Adrenal gland (tissue), 5 donors: Measurements from ENCODE around the gene SLC16A13.

Experiments
- POLR2A ChIP-seq, 2 donors: fragments of 450-650 bp; IDR thresholded peaks; one replicate each; pipeline ENCODE4 v1.6.1; 2017; ENCODE audit warnings: antibody characterized with exemption in 2 of 2, mild to moderate bottlenecking in 2 of 2, moderate library complexity in 1 of 2
- TF ChIP-seq, protein P1 (sequence below), 6 experiments: fragments of 450-650 bp in 4 of 6; fragments of 200-600 bp in 2 of 6; sonication (generic) in 1 of 6; IDR thresholded peaks; 1 replicate in 5 of 6; 2 replicates in 1 of 6; pipeline versions ENCODE4 v1.5.1 to v1.8.0; 2016 to 2021; ENCODE audit warnings: antibody characterized with exemption in 6 of 6, mild to moderate bottlenecking in 2 of 6, moderate library complexity in 1 of 6
- donor health status: DM: no; HTN: no; CAD: no.

DNA sequence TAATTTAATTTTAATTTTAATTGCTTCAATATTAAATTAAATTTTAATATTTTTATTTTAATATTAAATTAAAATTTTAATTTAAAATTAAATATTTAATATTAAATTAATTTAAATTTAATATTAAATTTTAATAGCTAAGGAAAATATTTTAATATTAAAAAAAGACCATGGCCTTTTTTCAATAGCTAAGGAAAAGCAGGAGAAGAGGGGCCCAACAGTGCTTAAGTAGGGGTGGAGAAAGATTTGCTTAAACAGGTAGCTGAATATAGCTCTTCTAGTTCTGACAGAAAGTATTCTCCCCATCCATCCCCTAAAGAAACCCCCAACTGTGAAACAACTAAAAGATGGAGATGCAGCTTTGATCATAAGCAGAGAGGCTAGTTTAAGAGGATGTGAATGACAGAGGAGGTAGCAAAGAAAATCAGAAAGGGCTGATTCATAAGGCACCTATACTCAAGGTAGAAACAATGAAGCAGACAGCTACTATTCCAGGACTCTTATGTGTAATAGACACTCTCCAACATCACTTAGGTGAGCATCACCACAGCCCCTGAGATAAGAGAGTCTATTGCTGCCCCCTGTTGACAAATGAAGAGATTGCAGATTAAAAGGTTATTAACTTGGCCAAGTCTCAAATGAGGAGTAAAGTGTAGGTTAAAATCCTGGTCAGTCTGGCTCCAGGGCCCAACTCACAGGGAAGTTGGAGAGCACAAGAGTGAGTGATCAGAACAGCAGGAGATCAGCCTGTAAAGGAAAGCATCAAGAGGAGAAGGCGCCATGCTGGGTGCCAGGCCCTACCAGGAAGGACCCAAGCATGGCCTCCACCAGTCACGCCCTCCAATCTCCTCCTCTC, 31.2 kb upstream of the SLC16A13 start:
- TF ChIP-seq, protein P1, sequence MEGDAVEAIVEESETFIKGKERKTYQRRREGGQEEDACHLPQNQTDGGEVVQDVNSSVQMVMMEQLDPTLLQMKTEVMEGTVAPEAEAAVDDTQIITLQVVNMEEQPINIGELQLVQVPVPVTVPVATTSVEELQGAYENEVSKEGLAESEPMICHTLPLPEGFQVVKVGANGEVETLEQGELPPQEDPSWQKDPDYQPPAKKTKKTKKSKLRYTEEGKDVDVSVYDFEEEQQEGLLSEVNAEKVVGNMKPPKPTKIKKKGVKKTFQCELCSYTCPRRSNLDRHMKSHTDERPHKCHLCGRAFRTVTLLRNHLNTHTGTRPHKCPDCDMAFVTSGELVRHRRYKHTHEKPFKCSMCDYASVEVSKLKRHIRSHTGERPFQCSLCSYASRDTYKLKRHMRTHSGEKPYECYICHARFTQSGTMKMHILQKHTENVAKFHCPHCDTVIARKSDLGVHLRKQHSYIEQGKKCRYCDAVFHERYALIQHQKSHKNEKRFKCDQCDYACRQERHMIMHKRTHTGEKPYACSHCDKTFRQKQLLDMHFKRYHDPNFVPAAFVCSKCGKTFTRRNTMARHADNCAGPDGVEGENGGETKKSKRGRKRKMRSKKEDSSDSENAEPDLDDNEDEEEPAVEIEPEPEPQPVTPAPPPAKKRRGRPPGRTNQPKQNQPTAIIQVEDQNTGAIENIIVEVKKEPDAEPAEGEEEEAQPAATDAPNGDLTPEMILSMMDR (IDR thresholded peaks at IDR 0.05): peak; percentile 46 to 81 (median 74)
- TF ChIP-seq POLR2A (IDR thresholded peaks at IDR 0.05): no peak
